Stimulated activated CD4-positive, alpha-beta T cell treated with anti-CD3 and anti-CD28 coated beads, TNF-alpha, amount 100 ng/mL, for 4 hours (primary cell): ENCODE measurements around the gene BMP6.

Source experiments
- DNase-seq, 3 experiments: peaks; one replicate each; pipeline ENCODE4 v3.0.0-alpha.2; 2020; ENCODE audit warnings: low read depth in 3 of 3

BMP6 gene

DNA sequence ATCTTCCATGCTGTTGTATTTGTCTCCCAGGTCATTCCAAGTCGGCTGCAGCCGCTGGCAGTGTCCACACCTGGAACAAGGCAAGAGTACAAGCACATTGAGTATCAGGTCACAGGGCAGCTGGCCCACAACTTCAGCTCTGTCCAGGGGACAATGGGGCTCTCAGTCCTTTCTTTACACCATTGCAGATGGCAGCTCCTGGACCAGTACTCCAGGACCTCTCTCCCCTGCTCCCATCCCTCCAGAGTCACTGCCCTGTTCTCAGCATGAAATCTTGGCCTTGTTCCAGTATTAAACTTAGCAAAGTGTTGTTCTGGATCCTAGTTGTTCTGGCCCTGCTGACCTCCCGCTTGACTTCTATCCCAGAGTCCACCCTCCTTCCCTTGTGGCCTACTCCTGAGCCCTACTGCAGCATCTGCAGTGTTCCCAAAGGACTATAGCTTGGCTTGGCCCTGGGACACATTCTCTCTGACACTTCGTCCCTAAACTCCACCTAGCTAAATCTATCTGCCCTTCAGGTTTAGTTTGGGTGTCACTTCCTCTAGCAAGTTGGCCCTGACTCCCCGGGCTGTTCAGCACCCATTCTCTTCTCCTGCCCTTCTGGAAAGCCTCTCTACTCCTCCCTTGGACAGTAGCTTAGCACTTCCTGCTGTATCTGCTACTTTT is 178.9 kb downstream of the BMP6 start:
- no peak for DNase-seq

DNA sequence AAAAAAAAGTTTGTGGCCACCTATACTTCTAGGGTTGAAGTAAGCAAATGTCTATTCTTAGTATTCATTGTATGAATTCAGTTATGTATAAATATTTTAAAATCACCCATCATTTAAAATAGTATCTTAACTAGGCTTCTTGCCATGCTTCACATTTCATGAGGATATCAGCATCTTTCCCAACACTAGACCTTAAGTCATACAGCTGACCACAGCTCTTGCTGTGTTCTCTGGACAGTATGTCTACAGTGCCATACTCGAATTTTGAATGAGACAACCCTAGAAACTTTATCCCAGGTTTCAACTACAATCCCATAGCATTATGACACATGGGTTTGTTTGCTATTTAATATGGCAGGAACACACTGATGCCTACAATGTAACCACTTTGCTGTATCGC is 179.5 kb downstream of the BMP6 start:
- DNase-seq = no peak

DNA sequence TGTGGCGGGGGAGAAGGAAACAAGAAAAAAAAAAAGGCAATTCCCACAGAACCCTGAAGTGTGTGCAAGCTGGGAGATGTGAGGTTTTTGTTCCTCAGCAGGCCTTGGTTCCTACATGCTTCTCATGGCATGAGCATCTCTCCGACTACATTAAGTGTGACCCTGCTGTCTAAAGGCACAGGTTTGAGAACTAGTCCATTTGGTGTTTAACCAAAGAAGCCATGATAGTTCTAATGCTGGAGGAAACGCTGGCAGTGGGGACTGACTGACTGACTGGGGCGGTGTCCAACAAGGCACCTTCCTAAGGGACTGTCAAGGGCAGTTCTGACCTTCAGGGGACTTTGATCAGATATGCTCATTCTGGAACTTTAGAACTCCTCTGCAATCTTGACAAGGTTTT is 180.8 kb downstream of the BMP6 start:
- DNase-seq = no peak

DNA sequence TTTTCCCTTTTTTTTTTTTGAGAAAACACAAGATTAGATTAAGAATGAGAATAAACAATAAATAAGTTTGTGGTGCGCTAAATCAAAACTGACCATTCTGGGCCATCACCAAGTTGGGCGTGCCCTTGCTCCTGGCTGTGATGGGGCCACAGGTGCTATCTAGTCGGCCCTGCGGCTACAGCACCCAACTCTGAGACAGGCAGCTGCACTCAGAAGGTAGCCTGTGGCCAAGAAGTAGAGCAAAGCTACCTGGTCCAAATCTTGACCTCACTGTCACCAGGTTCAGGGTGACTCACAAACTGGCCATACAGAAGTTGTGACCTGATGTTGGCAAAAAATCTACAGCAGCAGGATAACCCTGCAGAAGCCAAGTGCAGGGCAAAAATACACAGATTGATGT is 181.3 kb downstream of the BMP6 start:
- no peak for DNase-seq

DNA sequence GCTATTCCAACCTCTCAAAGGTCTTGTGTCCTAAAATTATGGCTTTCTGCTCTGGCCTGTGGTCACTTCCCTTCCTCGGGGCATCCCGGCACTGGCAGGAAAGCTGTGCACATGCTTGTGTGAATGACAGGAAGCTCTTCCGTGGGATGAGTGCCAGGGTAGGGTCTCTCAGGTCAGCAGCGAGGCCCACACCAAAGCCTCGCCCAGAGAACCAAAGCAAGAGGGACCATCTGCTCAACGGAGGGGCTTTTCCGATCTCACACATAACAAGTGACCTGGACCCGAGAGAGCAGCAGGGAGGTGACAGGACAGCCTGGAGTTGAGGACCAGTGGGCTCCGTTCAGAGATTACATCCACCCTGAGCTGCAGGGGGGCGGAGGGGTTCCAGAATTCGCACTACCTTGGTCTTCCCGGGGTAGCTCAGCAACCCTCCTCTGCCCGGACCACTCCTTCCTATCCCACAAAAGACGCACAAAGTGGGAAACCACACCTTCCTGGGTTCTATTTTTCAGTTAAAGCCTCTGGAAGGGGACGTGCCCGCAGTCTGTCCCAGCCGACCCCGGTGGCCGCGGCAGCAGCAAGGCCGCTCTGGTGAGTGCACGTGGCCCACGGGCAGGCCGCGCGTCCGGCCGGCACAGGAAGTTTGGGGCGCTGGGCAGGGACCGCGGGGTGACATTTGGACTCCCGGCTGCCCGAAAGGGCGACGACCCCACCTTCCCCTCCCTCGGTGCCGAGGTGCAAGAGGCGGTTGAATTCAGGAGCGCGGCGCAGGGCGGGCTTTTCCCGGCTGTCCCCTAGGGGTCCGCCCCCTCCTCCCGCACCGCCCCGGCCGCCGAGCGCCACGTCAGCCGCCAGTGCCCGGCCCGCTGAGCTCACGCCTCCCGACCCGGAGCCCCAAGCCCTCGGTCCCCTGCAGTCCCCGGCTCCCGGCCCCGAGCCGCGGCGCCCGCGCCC is 183.7 kb downstream of the BMP6 start:
- DNase-seq = peak in 2 of 3 experiments; percentile 28 to 41

DNA sequence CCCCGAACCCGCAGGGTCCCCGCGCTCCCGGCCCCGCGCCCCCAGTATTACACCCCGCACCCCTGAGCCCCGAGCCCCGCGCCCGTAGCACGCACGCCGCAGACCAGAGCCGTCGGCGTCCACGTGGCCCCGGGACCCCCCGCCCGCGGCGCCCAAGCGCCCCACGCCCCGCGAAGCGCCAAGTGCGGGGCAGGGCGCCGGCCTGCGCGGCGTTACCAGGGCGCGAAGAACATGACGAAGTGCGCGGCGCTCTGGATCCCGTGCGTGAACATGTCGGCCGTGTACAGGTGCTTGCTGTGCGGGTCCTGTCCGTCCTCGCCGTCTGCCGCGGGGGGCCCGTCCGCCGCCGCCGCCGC is 184.4 kb downstream of the BMP6 start:
- peak in 1 of 3 experiments; percentile 7 for DNase-seq

DNA sequence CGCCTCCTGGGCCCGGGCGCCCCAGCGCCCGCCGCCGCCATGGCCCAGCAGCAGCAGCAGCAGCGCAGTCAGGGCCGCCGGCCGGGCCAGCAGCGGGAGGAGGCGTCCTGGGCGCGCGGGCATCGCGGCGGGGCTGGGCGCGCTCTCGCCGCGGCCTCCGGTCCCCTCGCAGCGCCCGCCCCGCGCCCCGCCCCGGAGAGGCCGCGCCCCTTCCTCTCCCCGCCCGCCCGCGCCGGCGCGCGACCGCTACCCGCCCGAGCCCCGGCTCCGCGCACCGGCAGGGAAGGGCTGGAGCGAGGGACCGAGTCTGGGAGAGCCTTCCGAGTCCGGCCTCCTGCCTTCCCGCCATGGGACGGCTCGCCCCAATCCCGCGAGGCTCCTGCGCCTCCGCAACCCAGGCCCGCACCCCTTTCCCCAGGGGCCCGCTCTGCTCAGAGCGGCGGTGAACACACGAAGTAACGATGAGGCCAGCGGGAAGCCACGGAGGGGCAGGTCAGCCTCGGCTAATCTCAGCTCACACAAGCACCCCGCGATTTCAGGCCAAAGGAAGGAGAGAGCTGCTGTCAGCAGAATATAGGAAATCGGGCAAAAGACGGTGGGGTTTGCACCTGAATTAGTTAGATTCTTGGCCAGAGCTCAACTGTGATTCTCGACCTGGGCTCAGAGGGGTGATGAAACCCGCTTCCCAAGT is 184.9 kb downstream of the BMP6 start, which contains the start of gene TXNDC5:
Gene TXNDC5 (minus strand): TSS at position 135 of the 691 bp plus-strand sequence. CDS start 12 bp downstream, at position 123.
- DNase-seq = peak; percentile 35 to 64 (median 54)

DNA sequence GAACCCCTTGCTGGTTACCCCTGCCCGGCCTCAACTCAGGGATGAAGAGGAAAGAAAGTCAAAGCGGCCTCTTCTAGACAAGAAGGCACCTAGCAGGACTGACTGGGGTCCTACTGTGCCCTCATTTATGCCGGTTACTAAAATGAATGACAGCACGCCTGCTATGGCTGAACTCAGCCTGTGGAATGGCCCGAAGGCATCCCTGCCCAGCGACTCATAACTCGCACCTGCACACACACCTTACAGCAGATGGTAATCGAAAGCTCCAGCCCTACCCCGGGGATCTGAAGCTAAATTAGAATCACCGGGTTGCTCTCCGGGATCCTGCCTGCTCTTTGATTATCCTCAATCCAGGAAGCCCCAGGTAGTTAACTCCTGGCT is 185.4 kb downstream of the BMP6 start:
- DNase-seq = no peak

DNA sequence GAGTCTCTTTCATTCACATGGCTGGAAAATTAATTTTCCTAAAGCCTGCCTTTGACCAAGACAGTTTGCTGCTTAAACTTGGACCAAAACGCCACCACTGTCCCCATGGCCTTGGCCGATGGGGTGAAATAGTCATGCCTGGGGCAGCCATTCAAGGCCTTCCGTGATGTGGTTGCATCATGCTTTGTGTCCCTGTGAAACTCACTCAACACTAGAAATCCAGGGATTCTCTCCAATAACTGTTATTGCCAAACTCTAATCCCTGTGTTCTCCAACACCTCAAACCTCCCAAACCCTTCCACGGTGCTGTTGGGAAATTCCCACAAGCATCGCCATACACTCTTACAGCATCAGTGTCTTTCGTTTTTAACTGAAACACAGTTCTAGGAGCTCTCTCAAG is 186.1 kb downstream of the BMP6 start:
- DNase-seq = no peak

DNA sequence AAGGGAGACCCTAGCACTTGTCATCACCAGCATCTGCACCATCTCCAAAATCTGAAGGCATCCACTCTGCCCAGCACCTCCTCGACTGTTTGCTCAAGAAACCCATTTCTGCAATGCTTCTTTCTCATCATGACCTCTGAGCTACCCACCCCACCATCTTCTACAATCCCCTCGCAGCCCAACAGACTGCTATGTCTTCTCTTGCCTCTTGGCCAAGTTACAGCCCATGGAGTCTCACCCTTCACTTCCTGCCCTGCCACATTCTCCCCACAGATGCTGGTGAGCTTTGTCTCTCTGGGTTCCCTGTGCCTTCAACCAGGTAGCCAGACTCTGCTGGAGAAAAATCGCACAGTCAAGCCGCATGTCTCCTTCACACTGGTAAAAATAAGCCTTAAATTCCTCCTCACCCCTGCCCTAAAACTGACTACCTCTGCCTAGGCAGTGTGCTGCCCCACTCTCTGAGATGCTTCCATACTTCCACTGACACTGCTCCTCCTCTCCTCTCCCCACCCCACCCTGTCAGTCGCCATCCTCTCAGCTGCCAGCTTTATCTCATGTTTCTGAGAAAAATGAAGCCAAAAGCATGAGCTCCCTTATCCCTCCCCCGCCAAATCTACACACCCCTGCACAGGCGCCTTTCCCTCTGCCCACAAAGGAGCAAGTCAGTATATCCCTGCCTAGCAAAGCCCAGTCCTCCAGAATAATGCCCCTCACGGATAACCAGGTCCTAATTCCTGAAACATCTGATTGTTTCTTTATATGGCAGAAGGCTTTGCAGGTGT is 187.0 kb downstream of the BMP6 start:
- no peak for DNase-seq

DNA sequence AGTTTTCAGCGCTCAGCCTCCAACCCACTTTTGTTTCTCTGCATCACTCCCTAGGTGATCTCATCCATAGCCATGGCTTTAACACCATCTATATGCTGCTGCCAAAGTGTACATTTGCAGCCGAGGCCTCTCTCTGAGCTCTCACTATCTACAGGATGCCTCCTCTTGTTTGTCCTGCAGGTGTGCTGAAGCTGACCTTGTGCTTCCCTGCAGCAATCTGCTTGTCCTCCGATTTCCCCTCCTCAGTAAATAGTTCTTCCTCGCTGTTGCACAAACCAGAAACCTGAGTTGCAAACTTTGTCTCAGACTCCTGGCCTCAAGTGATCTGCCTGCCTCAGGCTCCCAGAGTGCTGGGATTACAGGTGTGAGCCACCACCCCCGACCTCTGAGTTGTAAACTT is 188.4 kb downstream of the BMP6 start:
- DNase-seq = no peak

DNA sequence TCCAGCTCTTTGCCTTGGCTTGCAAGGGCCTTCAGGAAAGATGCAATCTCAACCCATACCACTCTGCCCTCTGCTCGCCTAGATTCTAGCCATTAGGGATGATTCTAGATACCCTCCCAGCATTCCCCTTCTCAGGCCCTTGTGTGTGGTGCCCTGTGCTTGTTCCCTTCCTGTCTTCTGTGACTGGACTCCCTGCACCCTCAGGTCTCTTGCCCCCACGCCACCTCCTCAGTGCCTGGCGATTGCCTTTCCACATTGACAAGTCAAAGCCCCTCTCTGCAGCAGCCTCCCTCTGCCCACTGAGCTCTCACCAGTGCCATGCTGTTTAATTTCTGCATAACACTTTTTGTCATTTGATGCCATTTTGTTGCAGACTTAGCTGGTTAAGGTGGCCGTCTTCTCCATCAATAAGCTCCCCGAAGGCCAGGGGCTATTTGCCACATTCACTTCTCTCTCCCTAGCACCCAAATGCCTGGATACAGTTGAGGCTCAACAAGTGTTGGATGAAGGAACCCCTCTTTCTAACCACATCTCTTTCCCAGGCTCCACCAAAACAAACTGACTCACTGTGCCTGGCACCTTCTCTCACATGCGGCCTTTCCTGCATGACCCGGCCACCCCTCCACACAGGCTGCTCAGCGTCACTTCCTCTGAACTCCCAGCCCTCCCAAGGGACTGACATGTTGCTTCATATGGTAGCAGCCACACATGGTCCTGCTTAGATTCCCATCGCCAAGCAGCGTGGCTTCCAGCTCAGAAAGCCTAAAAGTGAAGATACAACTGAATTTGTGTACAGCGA is 189.3 kb downstream of the BMP6 start:
- no peak for DNase-seq

DNA sequence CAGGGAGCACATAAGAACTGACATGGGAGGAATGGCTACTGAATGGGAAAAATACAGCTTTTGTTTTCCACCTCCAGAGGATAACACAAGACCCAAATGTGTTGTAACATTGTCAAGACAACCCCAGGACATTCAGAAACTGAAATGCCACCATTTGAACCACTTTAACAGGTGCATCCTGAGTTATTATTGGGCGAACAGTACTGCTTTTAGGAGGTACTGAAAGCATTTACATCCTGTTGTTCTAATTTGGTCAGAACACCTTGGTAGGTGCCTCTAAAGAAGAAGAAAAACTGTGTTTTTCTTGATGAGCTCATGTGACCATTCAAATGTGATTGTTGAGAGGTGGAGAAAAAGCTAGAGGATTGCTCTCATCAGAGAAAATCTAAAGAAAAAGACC is 191.1 kb downstream of the BMP6 start:
- DNase-seq = no peak

DNA sequence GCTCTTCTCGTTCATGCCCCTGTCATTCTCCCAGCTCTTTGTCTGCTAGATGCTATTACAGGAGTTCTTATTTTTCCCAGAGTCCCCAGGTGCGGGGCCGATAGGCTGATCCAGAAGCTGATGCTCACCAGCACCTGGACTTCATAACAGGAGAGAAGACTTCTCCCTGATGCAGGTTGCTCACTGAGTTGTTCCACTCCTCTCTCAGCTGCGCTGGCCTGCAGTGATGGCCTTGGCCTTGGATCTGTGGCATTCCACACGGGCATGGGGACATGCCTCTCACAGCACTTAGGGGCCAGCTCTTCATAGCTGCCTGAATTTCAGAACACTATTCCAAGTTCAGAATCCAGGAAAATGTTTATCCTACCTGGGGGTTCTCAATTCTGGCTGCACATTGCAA is 191.8 kb downstream of the BMP6 start:
- DNase-seq = no peak

DNA sequence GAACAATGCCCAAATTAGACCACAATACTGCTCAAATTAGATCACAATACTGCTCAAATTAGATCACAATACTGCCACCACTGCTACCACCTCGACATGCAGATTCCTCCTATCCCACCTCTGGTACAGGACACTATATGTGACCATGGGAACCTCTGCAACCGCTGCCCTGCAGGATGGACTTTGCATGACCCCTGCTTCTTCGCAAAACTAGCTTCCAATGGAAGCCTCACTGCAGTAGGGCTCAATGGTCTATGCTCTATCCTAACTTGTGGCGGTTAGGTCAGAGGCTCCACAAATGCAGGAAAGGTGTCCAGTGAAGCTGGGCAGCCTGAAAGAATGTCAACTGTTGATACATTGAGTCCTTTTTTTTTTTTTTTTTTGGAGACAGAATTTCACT is 192.5 kb downstream of the BMP6 start:
- no peak for DNase-seq

DNA sequence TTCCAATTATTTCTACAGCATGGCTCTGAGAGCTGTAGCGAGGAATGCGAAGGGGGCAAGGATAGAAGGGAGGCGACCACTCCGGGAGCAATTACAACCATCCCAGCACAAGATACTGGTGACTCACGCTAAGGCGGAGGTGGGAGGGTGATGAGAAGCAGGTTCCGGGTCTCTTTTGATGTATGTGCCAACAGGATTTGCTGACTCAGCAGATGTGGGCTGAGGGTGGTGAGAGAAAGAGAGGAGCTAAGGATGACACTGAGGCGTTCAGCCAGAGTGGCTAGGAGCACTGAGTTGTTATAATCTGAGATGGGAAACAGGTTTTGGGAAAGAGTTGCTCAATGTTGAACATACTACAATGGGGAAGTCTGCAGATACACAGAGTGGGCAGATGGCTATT is 194.0 kb downstream of the BMP6 start:
- DNase-seq = no peak

DNA sequence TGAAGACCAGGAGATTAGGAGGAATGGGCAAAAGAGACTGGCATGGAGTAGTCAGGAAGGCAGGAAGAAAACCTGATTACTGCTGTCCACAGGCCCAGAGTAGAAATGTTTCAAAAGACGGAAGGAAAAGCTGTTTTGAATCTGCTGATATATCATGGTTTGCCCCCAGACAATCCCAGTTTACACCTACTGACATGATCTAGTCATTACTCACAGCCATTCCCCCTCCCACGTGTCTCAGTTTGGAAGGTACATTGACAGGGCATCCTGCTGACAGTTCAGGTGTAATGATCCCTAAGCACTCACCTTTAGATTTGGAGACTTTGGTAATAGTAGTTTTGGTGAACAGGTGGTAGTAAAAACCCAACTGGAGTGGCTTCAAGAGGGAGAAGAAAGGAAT is 194.5 kb downstream of the BMP6 start:
- no peak for DNase-seq

DNA sequence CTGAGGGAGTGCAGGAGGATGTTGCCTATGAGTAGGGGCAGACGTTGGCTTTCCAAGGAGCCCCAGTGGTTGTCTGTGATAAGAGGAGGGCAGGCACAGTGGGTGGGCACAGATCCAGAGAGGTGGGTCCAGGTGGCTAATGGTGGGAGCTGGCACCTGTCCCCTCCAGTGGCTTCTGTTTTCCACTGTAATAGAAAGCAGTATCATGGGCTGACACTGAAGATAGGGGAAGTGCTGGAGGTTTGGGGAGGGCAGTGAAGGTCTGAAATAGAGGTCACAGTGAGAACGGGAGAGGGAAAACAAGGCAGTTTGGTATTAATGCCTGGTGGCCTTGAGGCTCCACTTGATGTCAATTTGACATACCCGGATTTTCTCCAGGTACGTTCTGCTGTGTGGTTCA is 195.1 kb downstream of the BMP6 start:
- DNase-seq = no peak

DNA sequence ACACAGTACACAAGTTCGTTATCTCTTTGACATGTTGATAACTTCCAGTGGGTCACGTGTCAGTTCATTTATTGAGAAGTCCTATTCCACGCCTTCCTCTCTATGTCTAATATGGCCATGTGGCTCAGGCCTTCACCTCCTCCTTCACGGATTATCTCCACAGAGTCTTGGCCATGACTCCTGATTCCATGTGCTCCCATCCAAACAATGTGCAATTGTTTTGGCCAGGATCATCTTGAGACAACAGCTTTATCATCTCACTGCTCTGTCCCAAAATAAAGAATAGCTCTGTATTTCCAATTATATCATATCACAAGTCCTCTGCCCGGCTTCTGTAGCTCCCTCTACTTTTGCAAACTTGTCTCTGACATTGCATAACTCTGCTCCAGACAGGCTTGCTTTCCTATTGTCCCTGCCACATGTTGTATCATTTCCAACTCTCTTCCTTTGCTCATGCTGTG is 195.8 kb downstream of the BMP6 start:
- DNase-seq = no peak

DNA sequence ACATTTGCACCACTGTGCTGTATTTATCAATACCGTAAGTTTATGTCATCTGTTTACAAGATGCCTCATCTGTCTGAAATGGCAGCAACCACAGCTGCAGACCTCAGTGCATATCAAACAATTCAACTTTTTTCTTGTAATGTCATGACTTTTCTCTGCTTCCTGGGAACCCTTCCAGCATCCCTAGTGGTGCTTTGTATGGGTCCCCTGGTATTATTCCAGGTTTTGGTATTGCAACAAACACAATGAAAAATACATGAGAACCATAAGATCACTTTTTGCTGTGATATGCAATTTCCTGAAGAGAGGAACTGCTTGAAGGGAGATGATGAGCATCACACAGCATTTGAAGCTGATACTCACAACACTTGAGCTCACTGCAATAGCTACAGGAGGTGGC is 196.7 kb downstream of the BMP6 start:
- no peak for DNase-seq

DNA sequence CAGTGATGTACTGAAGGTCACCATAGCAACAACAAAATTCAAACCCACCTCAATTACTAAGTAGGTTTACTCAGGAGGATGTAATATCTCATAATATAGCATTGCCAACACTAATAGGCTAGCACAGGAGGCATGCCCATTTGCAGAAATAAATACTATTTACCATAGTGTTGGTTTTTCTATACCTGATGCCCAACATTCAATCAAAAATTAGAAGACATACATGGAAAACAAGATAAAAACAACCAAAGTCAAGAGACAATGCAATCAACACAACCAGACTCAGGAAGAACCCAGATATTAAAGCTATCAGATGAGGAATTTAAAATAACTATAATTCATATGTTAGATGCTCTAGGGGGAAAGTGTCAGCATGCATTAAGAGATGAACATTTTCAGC is 199.0 kb downstream of the BMP6 start:
- no peak for DNase-seq
